Measurements from ENCODE around the gene LIN9.

GRCh38 chr1:226223786-226224244 is 85.1 kb downstream of the LIN9 start:
- TF ChIP-seq CTCF (IDR thresholded peaks at IDR 0.05), result no peak
- no peak for TF ChIP-seq POLR2A (IDR thresholded peaks at IDR 0.05)

Data from thyroid gland (tissue), 4 donors.